Gastroesophageal sphincter (tissue), 4 donors: ENCODE measurements around the gene CPA2. TPM values are rescaled to one million over a fixed set of nuclear protein-coding genes. Genes with fewer than 3 reads are reported as not detected.

ENCODE experiments used
- ATAC-seq: fragments of 150-250 bp; one replicate; pipeline ENCODE4 v1.9.1; 2016; ENCODE audit warnings: mild to moderate bottlenecking, moderate library complexity
- H3K27ac ChIP-seq, 4 donors: fragments of 200-600 bp; sonication (generic) in 3 of 4; 1 replicate in 3 of 4; 2 replicates in 1 of 4; pipeline ENCODE4 v1.5.1; 2016 to 2019
- H3K27me3 ChIP-seq: fragments of 200-600 bp; sonication (generic); one replicate; pipeline ENCODE4 v1.5.1; 2019
- H3K36me3 ChIP-seq, 2 donors: fragments of 200-600 bp; sonication (generic); one replicate each; pipeline ENCODE4 v1.5.1; 2019; ENCODE audit warnings: control low read depth in 1 of 2
- H3K4me1 ChIP-seq, 3 donors: fragments of 200-600 bp; sonication (generic); 1 replicate in 2 of 3; 2 replicates in 1 of 3; pipeline ENCODE4 v1.5.1; 2016 to 2019; ENCODE audit warnings: control low read depth in 2 of 3
- H3K4me3 ChIP-seq, 2 donors: fragments of 200-600 bp; sonication (generic); one replicate each; pipeline ENCODE4 v1.5.1; 2019; ENCODE audit warnings: mild to moderate bottlenecking in 1 of 2, moderate library complexity in 1 of 2
- H3K9me3 ChIP-seq, 3 donors: fragments of 200-600 bp; sonication (generic); one replicate each; pipeline ENCODE4 v1.5.1; 2017 to 2019; ENCODE audit warnings: control low read depth in 2 of 3
- CTCF ChIP-seq, 4 experiments: fragments of 200-600 bp in 2 of 4; fragments of 450-650 bp in 2 of 4; sonication (generic) in 1 of 4; IDR thresholded peaks; one replicate each; pipeline ENCODE4 v1.5.1; 2017 to 2019; ENCODE audit warnings: antibody characterized with exemption in 4 of 4, mild to moderate bottlenecking in 2 of 4, moderate library complexity in 2 of 4
- EP300 ChIP-seq: sonication (generic); formaldehyde crosslinking; IDR thresholded peaks from one replicate; pipeline ENCODE4 v1.6.1; 2017; ENCODE audit warnings: antibody characterized with exemption, mild to moderate bottlenecking
- POLR2A ChIP-seq, 2 donors: fragments of 450-650 bp; IDR thresholded peaks; one replicate each; pipeline ENCODE4 v1.6.1; 2017; ENCODE audit warnings: antibody characterized with exemption in 2 of 2, mild to moderate bottlenecking in 2 of 2, moderate library complexity in 1 of 2
- POLR2AphosphoS5 ChIP-seq: sonication (generic); formaldehyde crosslinking; IDR thresholded peaks from one replicate; pipeline ENCODE4 v1.6.1; 2017; ENCODE audit warnings: antibody characterized with exemption
- WGBS, 2 donors: methylation state at CpG; one replicate each; pipeline ENCODE4 v1.1.5; 2018; ENCODE audit warnings: low coverage in 1 of 2; 5-methylcytosine and 5-hydroxymethylcytosine counted together
- total RNA-seq, 4 donors: library from RNA; depleted of rRNA; stranded (reverse); fragments of >200 nt; gene quantifications; one replicate each; pipeline ENCODE4 v1.1.0, GENCODE V29; 2016

Gene CPA2
- total RNA-seq, 4 donors from 2014 or later: not detected

DNA sequence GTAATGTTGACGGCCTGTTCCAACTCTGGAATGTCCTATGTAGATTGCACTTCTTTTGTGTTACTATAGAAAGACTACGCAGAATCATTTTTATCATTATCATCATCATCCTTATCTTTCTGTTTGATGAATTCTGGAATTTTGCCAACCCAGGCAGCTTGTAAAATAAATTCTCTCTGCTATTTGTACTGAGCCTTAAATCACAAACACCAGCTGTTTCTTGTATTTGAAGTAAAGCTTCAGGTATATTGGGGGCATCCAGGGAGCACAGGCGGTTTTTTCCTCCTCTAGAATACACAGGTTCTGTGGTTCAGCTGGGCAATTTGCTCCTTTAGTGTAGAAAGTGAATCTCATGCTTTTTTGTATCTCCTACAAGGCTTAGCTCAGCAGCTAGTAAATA is 63.0 kb downstream of the CPA2 start:
- no peaks in the 10 kb centered on the region for H3K27me3 ChIP-seq
- H3K27ac ChIP-seq: no peak overlapping the region
- TF ChIP-seq CTCF (IDR thresholded peaks at IDR 0.05) (no peak), POLR2A (IDR thresholded peaks at IDR 0.05) (no peak), EP300 (no peak), POLR2AphosphoS5 (no peak)
- no peaks in the 10 kb centered on the region for H3K36me3 ChIP-seq
- ATAC-seq: no peak
- no peaks in the 10 kb centered on the region for H3K9me3 ChIP-seq
- no peak overlapping the region for H3K4me3 ChIP-seq
- H3K4me1 ChIP-seq: no peaks in the 10 kb centered on the region
- WGBS, 2 donors: 83% methylated on average over 1 to 3 of the region's 3 CpGs

- Histone ChIP-seq H3K36me3 (no peaks in the 10 kb centered on the region), H3K27me3 (no peaks in the 10 kb centered on the region), H3K27ac (no peak overlapping the region), H3K4me1 (no peaks in the 10 kb centered on the region), H3K9me3 (no peaks in the 10 kb centered on the region), H3K4me3 (no peak overlapping the region)
- TF ChIP-seq EP300: no peak
- TF ChIP-seq CTCF (IDR thresholded peaks at IDR 0.05): no peak
- TF ChIP-seq POLR2AphosphoS5: no peak
- no peak for TF ChIP-seq POLR2A (IDR thresholded peaks at IDR 0.05)
- 88 to 95% methylated on average over 3 to 4 of the region's 4 CpGs for WGBS, 2 donors
- no peak for ATAC-seq
These were observed 65.8 kb downstream of the CPA2 start for GRCh38 chr7:130332259-130333053.

DNA sequence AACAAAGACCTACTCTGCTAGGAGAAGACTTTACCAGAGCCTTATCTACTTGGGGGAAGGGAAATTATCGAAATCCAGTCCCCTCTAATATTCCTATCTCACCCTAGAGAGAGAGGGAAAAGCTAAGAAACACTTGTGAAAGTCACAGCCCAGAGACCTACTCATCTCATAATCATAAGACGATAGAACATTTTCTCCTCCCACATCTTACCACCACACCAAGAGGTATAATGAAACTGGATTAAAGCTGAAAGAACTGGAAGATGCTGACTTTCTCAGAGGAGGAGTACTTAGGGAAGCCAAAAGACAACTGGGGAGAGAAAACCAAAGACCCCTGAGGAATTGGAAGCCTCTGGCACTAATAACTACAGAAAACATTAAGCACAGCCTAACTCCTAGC is 67.2 kb downstream of the CPA2 start:
- no peaks in the 10 kb centered on the region for H3K36me3 ChIP-seq
- no peaks in the 10 kb centered on the region for H3K9me3 ChIP-seq
- TF ChIP-seq EP300 (no peak), POLR2A (IDR thresholded peaks at IDR 0.05) (no peak), POLR2AphosphoS5 (no peak), CTCF (IDR thresholded peaks at IDR 0.05) (no peak)
- no peaks in the 10 kb centered on the region for H3K4me1 ChIP-seq
- no peak for ATAC-seq
- H3K27ac ChIP-seq: no peak overlapping the region
- 66% methylated on average over 2 of the region's 2 CpGs; no CpG with 5 or more reads in 1 of the 2 donors for WGBS, 2 donors
- H3K27me3 ChIP-seq: no peaks in the 10 kb centered on the region
- H3K4me3 ChIP-seq: no peak overlapping the region

DNA sequence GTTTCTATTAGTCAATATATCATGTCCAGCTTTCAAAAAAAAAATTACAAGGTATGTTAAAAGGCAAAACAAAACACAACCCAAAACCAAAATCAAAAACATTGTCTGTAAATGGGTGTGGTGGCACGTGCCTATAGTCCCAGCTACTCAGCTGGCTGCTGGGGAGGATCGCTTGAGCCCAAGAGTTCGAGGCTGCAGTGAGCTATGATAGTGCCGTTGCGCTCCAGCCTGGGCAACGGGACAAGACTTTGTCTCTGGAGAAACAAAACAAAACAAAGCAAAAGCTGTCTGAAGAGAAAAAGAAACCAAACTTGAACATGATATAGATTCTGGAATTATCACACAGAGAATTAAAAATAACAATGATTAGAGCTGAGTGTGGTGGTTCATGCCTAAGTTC is 67.6 kb downstream of the CPA2 start:
- Histone ChIP-seq H3K27me3 (no peaks in the 10 kb centered on the region), H3K4me3 (no peak overlapping the region), H3K9me3 (no peaks in the 10 kb centered on the region), H3K36me3 (no peaks in the 10 kb centered on the region), H3K27ac (no peak overlapping the region), H3K4me1 (no peaks in the 10 kb centered on the region)
- 6 to 14% methylated on average over 6 of the region's 6 CpGs for WGBS, 2 donors
- TF ChIP-seq EP300: no peak
- TF ChIP-seq POLR2AphosphoS5: no peak
- no peak for TF ChIP-seq CTCF (IDR thresholded peaks at IDR 0.05)
- no peak for TF ChIP-seq POLR2A (IDR thresholded peaks at IDR 0.05)
- no peak for ATAC-seq

GRCh38 chr7:130337410-130337971 is 70.8 kb downstream of the CPA2 start:
- no peak for ATAC-seq
- Histone ChIP-seq H3K27ac (no peak overlapping the region), H3K9me3 (no peaks in the 10 kb centered on the region), H3K27me3 (no peaks in the 10 kb centered on the region), H3K36me3 (no peaks in the 10 kb centered on the region), H3K4me3 (no peak overlapping the region), H3K4me1 (no peaks in the 10 kb centered on the region)
- TF ChIP-seq POLR2A (IDR thresholded peaks at IDR 0.05): no peak
- no peak for TF ChIP-seq CTCF (IDR thresholded peaks at IDR 0.05)
- TF ChIP-seq POLR2AphosphoS5: no peak
- no peak for TF ChIP-seq EP300
- WGBS, 2 donors: 90% methylated on average over 2 of the region's 6 CpGs; no CpG with 5 or more reads in 1 of the 2 donors
